ENCODE data around the gene TUB.

The TUB gene

GRCh38 chr11:8045839-8046238 lies 35.2 kb upstream of the TUB start:
- no peak for DNase-seq (ENCODE audit: extremely low read depth in 1 of 2, low read depth in 1 of 2)

- no peak for DNase-seq (ENCODE audit: extremely low read depth in 1 of 2, low read depth in 1 of 2)
These were observed 33.6 kb upstream of the TUB start for GRCh38 chr11:8047382-8047781.

- no peak for DNase-seq (ENCODE audit: extremely low read depth in 1 of 2, low read depth in 1 of 2)
These were observed 31.9 kb upstream of the TUB start for GRCh38 chr11:8049084-8049483.

GRCh38 chr11:8055091-8055835 lies 25.7 kb upstream of the TUB start:
- no peak for DNase-seq (ENCODE audit: extremely low read depth in 1 of 2, low read depth in 1 of 2)

GRCh38 chr11:8055836-8056526 lies 25.0 kb upstream of the TUB start:
- DNase-seq (ENCODE audit: extremely low read depth in 1 of 2, low read depth in 1 of 2), result no peak

- no peak for DNase-seq (ENCODE audit: extremely low read depth in 1 of 2, low read depth in 1 of 2)
These were observed 24.1 kb upstream of the TUB start for GRCh38 chr11:8056810-8057463.

GRCh38 chr11:8058216-8058615 lies 22.8 kb upstream of the TUB start:
- no peak for DNase-seq (ENCODE audit: extremely low read depth in 1 of 2, low read depth in 1 of 2)

GRCh38 chr11:8059030-8059429 lies 22.0 kb upstream of the TUB start:
- DNase-seq (ENCODE audit: extremely low read depth in 1 of 2, low read depth in 1 of 2), result no peak

GRCh38 chr11:8059571-8060011 lies 21.4 kb upstream of the TUB start:
- no peak for DNase-seq (ENCODE audit: extremely low read depth in 1 of 2, low read depth in 1 of 2)

GRCh38 chr11:8060146-8060719 lies 20.8 kb upstream of the TUB start:
- no peak for DNase-seq (ENCODE audit: extremely low read depth in 1 of 2, low read depth in 1 of 2)

- no peak for DNase-seq (ENCODE audit: extremely low read depth in 1 of 2, low read depth in 1 of 2)
These were observed 20.0 kb upstream of the TUB start for GRCh38 chr11:8060801-8061554.

- DNase-seq (ENCODE audit: extremely low read depth in 1 of 2, low read depth in 1 of 2), result no peak
These were observed 19.2 kb upstream of the TUB start for GRCh38 chr11:8061555-8062428.

- DNase-seq (ENCODE audit: extremely low read depth in 1 of 2, low read depth in 1 of 2), result no peak
These were observed 18.2 kb upstream of the TUB start for GRCh38 chr11:8062781-8063257.

GRCh38 chr11:8063324-8063723 lies 17.7 kb upstream of the TUB start:
- no peak for DNase-seq (ENCODE audit: extremely low read depth in 1 of 2, low read depth in 1 of 2)

- DNase-seq (ENCODE audit: extremely low read depth in 1 of 2, low read depth in 1 of 2), result no peak
These were observed 16.0 kb upstream of the TUB start for GRCh38 chr11:8065031-8065430.

- no peak for DNase-seq (ENCODE audit: extremely low read depth in 1 of 2, low read depth in 1 of 2)
These were observed 14.7 kb upstream of the TUB start for GRCh38 chr11:8066036-8066910.

- DNase-seq (ENCODE audit: extremely low read depth in 1 of 2, low read depth in 1 of 2), result no peak
These were observed 14.0 kb upstream of the TUB start for GRCh38 chr11:8066911-8067455.

GRCh38 chr11:8067567-8067928 lies 13.5 kb upstream of the TUB start:
- no peak for DNase-seq (ENCODE audit: extremely low read depth in 1 of 2, low read depth in 1 of 2)
